ENCODE results near the gene ADK. TPM values are rescaled to one million over a fixed set of nuclear protein-coding genes. Genes with fewer than 3 reads are reported as not detected.

Gene ADK
- total and polyA plus RNA-seq, 2 donors from 2014 or later = 33.0 to 38.3 TPM

DNA sequence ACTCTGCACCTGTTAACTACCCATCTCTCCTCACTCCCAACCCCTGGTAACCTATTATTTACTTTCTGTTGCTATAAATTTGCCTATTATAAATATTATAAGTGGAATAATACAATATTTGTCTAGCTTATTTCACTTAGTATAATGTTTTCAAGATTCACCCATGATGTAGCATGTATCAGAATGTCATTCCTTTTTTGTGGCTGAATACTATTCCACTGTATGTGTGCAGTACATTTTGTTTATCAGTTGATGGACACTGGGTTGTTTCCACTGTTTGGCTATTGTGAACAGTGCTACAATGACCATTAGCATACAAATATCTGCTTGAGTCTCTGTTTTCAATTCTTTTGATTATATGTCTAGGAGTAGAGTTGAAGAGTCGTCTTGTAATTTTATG lies 582.6 kb downstream of the ADK start:
- Histone ChIP-seq H3K4me1 (ENCODE audit: control insufficient read depth in 2 of 3, insufficient read depth in 2 of 3, low read depth in 1 of 3, low read length in 3 of 3) (no peaks in the 10 kb centered on the region), H3K9me3 (ENCODE audit: control insufficient read depth in 2 of 3, insufficient read depth in 1 of 3, low read length in 3 of 3) (no peaks in the 10 kb centered on the region), H3K27ac (ENCODE audit: low read depth in 2 of 2, low read length in 2 of 2) (no peak overlapping the region), H3K4me3 (ENCODE audit: low read length in 3 of 3) (no peak overlapping the region), H3K27me3 (ENCODE audit: control insufficient read depth, insufficient read depth, low read length) (no peaks in the 10 kb centered on the region), H3K9ac (ENCODE audit: low read length in 3 of 3) (no peak overlapping the region), H3K36me3 (ENCODE audit: control insufficient read depth in 2 of 3, insufficient read depth in 3 of 3, low read length in 3 of 3) (no peaks in the 10 kb centered on the region)
- DNase-seq (no peak), FAIRE-seq (no peak)
- intact Hi-C loops (cut with DNase I) = no loop called here
- no peak for TF ChIP-seq CTCF (IDR thresholded peaks at IDR 0.05; ENCODE audit: borderline replicate concordance, extremely low read depth, insufficient read depth)

DNA sequence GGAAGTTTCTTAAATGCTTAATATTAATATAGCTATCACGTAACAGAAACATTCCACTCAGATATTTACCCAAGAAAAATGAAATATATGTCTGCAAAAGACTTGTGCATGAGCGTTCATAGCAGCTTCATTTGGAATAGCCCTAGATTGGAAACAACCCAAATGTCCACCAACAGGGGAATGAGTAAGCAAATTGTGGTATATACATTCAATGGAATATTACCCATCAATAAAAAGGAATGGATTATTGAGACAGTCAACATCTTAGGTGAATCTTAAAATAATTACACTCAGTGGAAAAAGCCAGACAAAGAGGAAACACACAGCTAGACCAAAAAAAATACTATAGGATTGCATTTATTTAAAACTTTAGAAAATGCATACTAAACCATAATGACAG lies 585.0 kb downstream of the ADK start:
- Histone ChIP-seq H3K27me3 (ENCODE audit: control insufficient read depth, insufficient read depth, low read length) (no peaks in the 10 kb centered on the region), H3K36me3 (ENCODE audit: control insufficient read depth in 2 of 3, insufficient read depth in 3 of 3, low read length in 3 of 3) (no peaks in the 10 kb centered on the region), H3K9me3 (ENCODE audit: control insufficient read depth in 2 of 3, insufficient read depth in 1 of 3, low read length in 3 of 3) (no peaks in the 10 kb centered on the region), H3K4me3 (ENCODE audit: low read length in 3 of 3) (no peak overlapping the region), H3K9ac (ENCODE audit: low read length in 3 of 3) (no peak overlapping the region), H3K27ac (ENCODE audit: low read depth in 2 of 2, low read length in 2 of 2) (no peak overlapping the region), H3K4me1 (ENCODE audit: control insufficient read depth in 2 of 3, insufficient read depth in 2 of 3, low read depth in 1 of 3, low read length in 3 of 3) (no peaks in the 10 kb centered on the region)
- FAIRE-seq (no peak), DNase-seq (no peak)
- no peak for TF ChIP-seq CTCF (IDR thresholded peaks at IDR 0.05; ENCODE audit: borderline replicate concordance, extremely low read depth, insufficient read depth)
- intact Hi-C loops (cut with DNase I) = no loop called here

DNA sequence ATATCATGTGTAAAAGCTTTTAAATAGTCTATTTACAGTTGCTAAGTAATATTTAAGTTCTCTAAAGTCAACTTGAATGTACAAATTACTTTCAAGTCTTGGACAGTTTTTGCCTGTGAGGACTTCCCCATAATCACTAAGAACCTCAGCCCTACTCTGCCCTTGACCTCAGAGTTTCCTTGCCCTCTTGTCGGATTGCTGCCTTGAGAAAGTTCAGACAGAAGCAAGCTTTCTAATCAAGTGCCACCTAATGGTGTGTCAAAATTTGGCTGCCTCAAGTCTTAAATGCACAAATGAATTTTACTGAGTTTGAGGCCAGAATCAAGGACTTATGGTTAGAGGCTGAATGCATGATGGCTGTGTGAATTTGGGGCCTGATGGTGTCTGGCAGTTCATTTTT lies 587.0 kb downstream of the ADK start:
- Histone ChIP-seq H3K4me1 (ENCODE audit: control insufficient read depth in 2 of 3, insufficient read depth in 2 of 3, low read depth in 1 of 3, low read length in 3 of 3) (no peaks in the 10 kb centered on the region), H3K4me3 (ENCODE audit: low read length in 3 of 3) (no peak overlapping the region), H3K9ac (ENCODE audit: low read length in 3 of 3) (no peak overlapping the region), H3K27me3 (ENCODE audit: control insufficient read depth, insufficient read depth, low read length) (no peaks in the 10 kb centered on the region), H3K9me3 (ENCODE audit: control insufficient read depth in 2 of 3, insufficient read depth in 1 of 3, low read length in 3 of 3) (no peaks in the 10 kb centered on the region), H3K36me3 (ENCODE audit: control insufficient read depth in 2 of 3, insufficient read depth in 3 of 3, low read length in 3 of 3) (no peaks in the 10 kb centered on the region), H3K27ac (ENCODE audit: low read depth in 2 of 2, low read length in 2 of 2) (no peak overlapping the region)
- DNase-seq (no peak), FAIRE-seq (no peak)
- intact Hi-C loops (cut with DNase I) = no loop called here
- TF ChIP-seq CTCF (IDR thresholded peaks at IDR 0.05; ENCODE audit: borderline replicate concordance, extremely low read depth, insufficient read depth) = no peak

DNA sequence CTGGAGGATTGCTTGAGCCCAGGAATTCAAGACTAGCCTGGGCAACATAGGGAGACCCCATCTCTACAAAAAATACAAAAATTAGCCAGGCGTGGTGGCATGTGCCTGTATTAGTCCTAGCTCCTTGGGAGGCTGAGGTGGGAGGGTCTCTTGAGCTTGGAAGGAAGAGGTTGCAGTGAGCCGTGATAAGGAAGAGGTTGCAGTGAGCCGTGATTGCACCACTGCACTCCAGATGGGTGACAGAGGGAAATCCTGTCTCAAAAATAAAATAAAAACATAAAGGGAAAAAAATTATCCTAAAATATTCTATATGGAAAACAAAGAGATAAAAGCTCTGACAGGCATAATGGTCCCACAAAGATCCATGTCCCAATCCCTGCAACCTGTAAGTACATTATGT lies 587.5 kb downstream of the ADK start:
- Histone ChIP-seq H3K27ac (ENCODE audit: low read depth in 2 of 2, low read length in 2 of 2) (no peak overlapping the region), H3K4me1 (ENCODE audit: control insufficient read depth in 2 of 3, insufficient read depth in 2 of 3, low read depth in 1 of 3, low read length in 3 of 3) (no peaks in the 10 kb centered on the region), H3K9me3 (ENCODE audit: control insufficient read depth in 2 of 3, insufficient read depth in 1 of 3, low read length in 3 of 3) (no peaks in the 10 kb centered on the region), H3K36me3 (ENCODE audit: control insufficient read depth in 2 of 3, insufficient read depth in 3 of 3, low read length in 3 of 3) (no peaks in the 10 kb centered on the region), H3K27me3 (ENCODE audit: control insufficient read depth, insufficient read depth, low read length) (no peaks in the 10 kb centered on the region), H3K4me3 (ENCODE audit: low read length in 3 of 3) (no peak overlapping the region), H3K9ac (ENCODE audit: low read length in 3 of 3) (no peak overlapping the region)
- no peak for FAIRE-seq
- intact Hi-C loops (cut with DNase I) = no loop called here
- no peak for TF ChIP-seq CTCF (IDR thresholded peaks at IDR 0.05; ENCODE audit: borderline replicate concordance, extremely low read depth, insufficient read depth)
- DNase-seq = no peak
